ENCODE results near the gene KRTAP12-3. TPM values are rescaled to one million over a fixed set of nuclear protein-coding genes. Genes with fewer than 3 reads are reported as not detected.

Gene KRTAP12-3
- total RNA-seq, 3 donors from 2014 or later, result not detected

DNA sequence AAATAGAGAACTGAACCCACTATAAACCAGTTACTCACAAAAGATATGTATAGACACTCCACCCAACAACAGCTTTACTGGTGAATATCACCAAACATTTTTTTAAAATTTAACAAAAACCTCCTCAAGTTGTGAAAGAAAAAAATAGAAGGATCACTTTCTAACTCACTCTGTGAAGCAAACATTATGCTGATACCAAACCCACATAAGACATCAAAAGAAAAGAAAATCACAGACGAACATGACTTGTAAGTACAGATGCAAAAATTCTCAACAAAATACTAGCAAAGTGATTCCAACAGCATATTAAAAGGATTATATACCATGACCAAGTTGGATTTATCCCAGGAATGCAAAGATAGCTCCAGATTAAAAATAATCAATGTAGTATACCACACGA is 34.0 kb downstream of the KRTAP12-3 start:
- no peaks in the 10 kb centered on the region for H3K36me3 ChIP-seq (ENCODE audit: low read depth)
- no peak overlapping the region for H3K4me3 ChIP-seq
- H3K9me3 ChIP-seq, result peaks cover 6% of the 10 kb centered on the region
- TF ChIP-seq, protein P1, sequence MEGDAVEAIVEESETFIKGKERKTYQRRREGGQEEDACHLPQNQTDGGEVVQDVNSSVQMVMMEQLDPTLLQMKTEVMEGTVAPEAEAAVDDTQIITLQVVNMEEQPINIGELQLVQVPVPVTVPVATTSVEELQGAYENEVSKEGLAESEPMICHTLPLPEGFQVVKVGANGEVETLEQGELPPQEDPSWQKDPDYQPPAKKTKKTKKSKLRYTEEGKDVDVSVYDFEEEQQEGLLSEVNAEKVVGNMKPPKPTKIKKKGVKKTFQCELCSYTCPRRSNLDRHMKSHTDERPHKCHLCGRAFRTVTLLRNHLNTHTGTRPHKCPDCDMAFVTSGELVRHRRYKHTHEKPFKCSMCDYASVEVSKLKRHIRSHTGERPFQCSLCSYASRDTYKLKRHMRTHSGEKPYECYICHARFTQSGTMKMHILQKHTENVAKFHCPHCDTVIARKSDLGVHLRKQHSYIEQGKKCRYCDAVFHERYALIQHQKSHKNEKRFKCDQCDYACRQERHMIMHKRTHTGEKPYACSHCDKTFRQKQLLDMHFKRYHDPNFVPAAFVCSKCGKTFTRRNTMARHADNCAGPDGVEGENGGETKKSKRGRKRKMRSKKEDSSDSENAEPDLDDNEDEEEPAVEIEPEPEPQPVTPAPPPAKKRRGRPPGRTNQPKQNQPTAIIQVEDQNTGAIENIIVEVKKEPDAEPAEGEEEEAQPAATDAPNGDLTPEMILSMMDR (IDR thresholded peaks at IDR 0.05), result no peak
- DNase-seq, result no peak
- intact Hi-C loops (cut with DNase I, micrococcal nuclease), result no loop called here
- no peak for ATAC-seq
- no peaks in the 10 kb centered on the region for H3K4me1 ChIP-seq (ENCODE audit: low read depth)

DNA sequence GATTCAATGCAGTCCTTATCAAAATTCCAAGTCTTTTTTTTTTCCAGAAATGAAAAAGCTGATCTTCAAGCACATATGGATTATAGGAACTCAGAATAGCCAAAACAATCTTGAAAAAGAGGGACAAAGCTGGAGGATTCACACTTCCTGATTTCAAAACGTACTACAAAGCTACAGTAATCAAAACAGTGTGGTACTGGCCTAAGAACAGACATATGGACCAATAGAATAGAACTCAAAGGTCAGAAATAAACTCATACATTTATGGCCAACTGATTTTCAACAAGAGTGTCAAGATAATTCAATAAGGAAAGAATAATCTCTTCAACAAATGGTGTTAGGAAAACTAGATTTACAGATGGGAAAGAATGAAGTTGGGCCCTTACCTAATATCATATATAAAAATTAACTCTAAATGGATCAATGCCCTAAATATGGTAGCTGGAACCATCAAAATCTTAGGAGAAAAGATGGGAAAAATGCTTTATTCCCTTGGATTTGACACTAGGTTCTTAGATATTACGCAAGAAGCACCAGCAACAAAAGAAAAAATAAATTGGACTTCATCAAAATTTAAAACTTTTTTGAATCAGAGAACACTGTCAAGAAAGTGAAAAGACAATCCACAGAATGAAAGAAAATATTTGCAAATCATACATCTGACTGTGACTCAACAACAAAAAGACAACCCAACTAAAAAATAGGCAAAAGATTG is 35.2 kb downstream of the KRTAP12-3 start:
- TF ChIP-seq, protein P1 (IDR thresholded peaks at IDR 0.05), result no peak
- no peaks in the 10 kb centered on the region for H3K36me3 ChIP-seq (ENCODE audit: low read depth)
- ATAC-seq (no peak), DNase-seq (no peak)
- H3K4me1 ChIP-seq (ENCODE audit: low read depth), result no peaks in the 10 kb centered on the region
- intact Hi-C loops (cut with DNase I, micrococcal nuclease), result no loop called here
- peaks cover 6% of the 10 kb centered on the region for H3K9me3 ChIP-seq
- no peak overlapping the region for H3K4me3 ChIP-seq

DNA sequence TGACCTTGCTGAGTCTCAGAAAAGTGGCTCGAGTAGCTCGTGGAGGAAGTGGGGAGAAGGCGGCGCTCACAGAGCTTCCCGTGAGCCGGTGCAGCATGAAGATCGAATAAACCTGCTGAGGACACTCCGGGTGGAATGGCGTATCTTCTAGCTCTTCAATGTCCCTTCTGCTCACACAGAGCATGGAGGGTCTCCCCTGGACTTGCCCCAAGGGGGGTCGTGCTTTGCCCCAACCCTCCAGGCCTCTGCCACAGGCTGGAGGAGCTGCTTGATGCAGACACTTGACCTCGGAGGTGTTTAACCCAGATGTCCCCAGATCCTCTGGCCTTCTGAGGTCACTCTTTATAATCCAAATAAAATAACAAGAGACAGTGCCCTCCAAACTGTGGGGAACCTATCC is 37.0 kb downstream of the KRTAP12-3 start:
- H3K9me3 ChIP-seq, result peaks cover 6% of the 10 kb centered on the region
- no peak for DNase-seq
- no peak overlapping the region for H3K4me3 ChIP-seq
- no peaks in the 10 kb centered on the region for H3K4me1 ChIP-seq (ENCODE audit: low read depth)
- no peak for ATAC-seq
- no peaks in the 10 kb centered on the region for H3K36me3 ChIP-seq (ENCODE audit: low read depth)
- intact Hi-C loops (cut with DNase I, micrococcal nuclease), result no loop called here
- TF ChIP-seq, protein P1 (IDR thresholded peaks at IDR 0.05), result no peak

DNA sequence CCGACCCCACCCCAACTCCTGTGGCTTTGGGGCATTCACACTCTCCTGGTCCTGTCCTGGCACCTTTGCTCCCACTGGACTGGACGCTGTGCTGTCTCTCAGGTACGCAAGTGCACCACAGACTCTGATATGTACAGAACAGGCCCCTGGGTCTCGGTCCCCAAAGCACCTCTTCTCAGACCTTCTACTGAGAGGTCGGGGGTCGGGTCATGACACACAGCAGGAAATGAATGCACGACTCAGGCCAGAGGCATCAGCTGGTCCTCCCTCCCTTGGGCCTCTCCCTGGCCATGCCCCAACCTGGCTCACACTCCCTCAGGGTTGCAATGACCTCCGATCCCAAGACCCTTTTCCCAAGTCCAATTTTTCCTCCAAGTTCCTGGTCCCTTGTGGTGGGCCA is 37.5 kb downstream of the KRTAP12-3 start:
- intact Hi-C loops (cut with DNase I, micrococcal nuclease), result no loop called here
- peaks cover 6% of the 10 kb centered on the region for H3K9me3 ChIP-seq
- H3K4me1 ChIP-seq (ENCODE audit: low read depth), result no peaks in the 10 kb centered on the region
- TF ChIP-seq, protein P1 (IDR thresholded peaks at IDR 0.05), result no peak
- H3K4me3 ChIP-seq, result no peak overlapping the region
- ATAC-seq, result no peak
- H3K36me3 ChIP-seq (ENCODE audit: low read depth), result no peaks in the 10 kb centered on the region
- DNase-seq, result no peak

DNA sequence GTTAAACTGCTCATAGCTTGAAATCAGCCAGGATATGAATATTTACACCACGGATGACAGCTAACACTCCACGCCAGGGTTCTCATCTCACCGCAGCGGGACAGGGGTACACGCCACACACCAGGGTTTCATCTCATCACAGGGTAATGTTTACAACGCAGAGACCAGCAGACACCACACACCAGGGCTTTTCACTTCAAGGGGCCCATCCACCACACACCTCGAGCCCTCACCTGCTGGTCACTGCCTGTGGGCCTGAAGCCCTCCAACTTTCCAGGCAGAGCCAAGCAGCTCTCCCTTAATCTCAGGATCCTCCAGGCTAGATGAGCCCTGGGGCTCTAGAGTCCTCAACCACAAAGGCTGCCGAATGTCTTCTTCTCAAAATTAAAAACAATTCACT is 37.9 kb downstream of the KRTAP12-3 start:
- Histone ChIP-seq H3K4me1 (ENCODE audit: low read depth) (no peaks in the 10 kb centered on the region), H3K4me3 (no peak overlapping the region), H3K36me3 (ENCODE audit: low read depth) (no peaks in the 10 kb centered on the region), H3K9me3 (peaks cover 6% of the 10 kb centered on the region)
- intact Hi-C loops (cut with DNase I, micrococcal nuclease), result no loop called here
- TF ChIP-seq, protein P1 (IDR thresholded peaks at IDR 0.05), result no peak
- no peak for ATAC-seq
- no peak for DNase-seq

Data from mucosa of descending colon (tissue), 3 donors.